CD8-positive, alpha-beta memory T cell (primary cell): ENCODE measurements around the gene CREB3L1. TPM values are rescaled to one million over a fixed set of nuclear protein-coding genes. Genes with fewer than 3 reads are reported as not detected.
A peak's percentile ranks its signal among the peaks of the same experiment; 100 is the strongest.

Experiments
- CTCF ChIA-PET: fragments of 350-600 bp; sonication (Branson Sonifier 250); formaldehyde crosslinking; loops from one replicate; lab custom pipeline; 2021; ENCODE audit warnings: antibody characterized with exemption; lab: Charles Lee
- POLR2A ChIA-PET: fragments of 350-600 bp; sonication (Branson Sonifier 250); formaldehyde crosslinking; loops from one replicate; lab custom pipeline; 2021; ENCODE audit warnings: antibody characterized with exemption; lab: Charles Lee
- DNase-seq, 5 donors: peaks; one replicate each; pipeline versions ENCODE4 v3.0.0 to v3.0.0-alpha.2; 2020 to 2022; ENCODE audit warnings: mixed read lengths in 1 of 5
- H3K27ac ChIP-seq: one replicate; pipeline ENCODE4 v1.7.0; 2013; ENCODE audit warnings: low read depth, mild to moderate bottlenecking, low read length, moderate library complexity
- H3K27me3 ChIP-seq: 2 replicates; pipeline ENCODE4 v1.7.0; 2013; ENCODE audit warnings: low read length, mild to moderate bottlenecking; ENCODE audit not compliant: insufficient read depth, poor library complexity, severe bottlenecking
- H3K36me3 ChIP-seq: 2 replicates; pipeline ENCODE4 v1.7.0; 2013; ENCODE audit warnings: mild to moderate bottlenecking, low read length, moderate library complexity; ENCODE audit not compliant: insufficient read depth
- H3K4me1 ChIP-seq: 2 replicates; pipeline ENCODE4 v1.7.0; 2013; ENCODE audit warnings: mild to moderate bottlenecking, low read length, moderate library complexity; ENCODE audit not compliant: insufficient read depth
- H3K4me3 ChIP-seq: 2 replicates; pipeline ENCODE4 v1.7.0; 2013; ENCODE audit warnings: mild to moderate bottlenecking, low read length
- H3K9me3 ChIP-seq: 2 replicates; pipeline ENCODE4 v1.7.0; 2013; ENCODE audit warnings: mild to moderate bottlenecking, low read length
- H3K27ac Mint-ChIP-seq, 8 donors: one replicate each; pipeline ENCODE4 v1.8.0; 2020 to 2021; ENCODE audit warnings: mixed read lengths in 8 of 8, mild to moderate bottlenecking in 6 of 8, inconsistent platforms in 3 of 8, moderate library complexity in 3 of 8
- H3K27me3 Mint-ChIP-seq, 2 donors: one replicate each; pipeline ENCODE4 v1.8.0; 2020 to 2021; ENCODE audit warnings: mixed read lengths in 2 of 2, mild to moderate bottlenecking in 1 of 2, moderate library complexity in 1 of 2
- H3K36me3 Mint-ChIP-seq, 3 donors: one replicate each; pipeline ENCODE4 v1.8.0; 2020 to 2021; ENCODE audit warnings: mixed read lengths in 3 of 3, inconsistent platforms in 1 of 3, mild to moderate bottlenecking in 1 of 3
- H3K4me1 Mint-ChIP-seq, 3 donors: one replicate each; pipeline ENCODE4 v1.8.0; 2020 to 2021; ENCODE audit warnings: mixed read lengths in 3 of 3, inconsistent platforms in 1 of 3, mild to moderate bottlenecking in 1 of 3
- H3K4me3 Mint-ChIP-seq, 7 donors: one replicate each; pipeline ENCODE4 v1.8.0; 2020 to 2021; ENCODE audit warnings: mixed read lengths in 7 of 7, mild to moderate bottlenecking in 6 of 7, moderate library complexity in 4 of 7, inconsistent platforms in 2 of 7
- H3K9me3 Mint-ChIP-seq, 5 donors: one replicate each; pipeline ENCODE4 v1.8.0; 2020 to 2022; ENCODE audit warnings: mixed read lengths in 5 of 5, mild to moderate bottlenecking in 3 of 5, moderate library complexity in 2 of 5, inconsistent platforms in 1 of 5
- polyA plus RNA-seq: library from polyadenylated mRNA; unstranded; fragments of 300-500 nt; fragmentation: Illumina TruSeq; gene quantifications from one replicate; pipeline ENCODE4 v1.2.3, GENCODE V29; 2021
- total RNA-seq, 2 experiments: library from RNA; stranded (reverse); gene quantifications; one replicate each; pipeline ENCODE4 v1.2.3, GENCODE V29; 2021

CREB3L1 gene
- total and polyA plus RNA-seq, 3 experiments from 2014 or later: not detected

- no peaks in the 10 kb centered on the region for H3K9me3 ChIP-seq
- Mint-ChIP-seq H3K27me3 (peaks cover 0 to 2% of the 10 kb centered on the region in 2 donors), H3K4me1 (peaks cover 34 to 61% (median 35%) of the 10 kb centered on the region in 3 donors), H3K4me3 (peak overlapping the region in 2 of 7 donors; percentile 57 to 78), H3K27ac (peak overlapping the region in 6 of 8 donors; percentile 19 to 80 (median 64)), H3K36me3 (peaks cover 0 to 71% (median 2%) of the 10 kb centered on the region in 3 donors), H3K9me3 (no peaks in the 10 kb centered on the region)
- H3K27me3 ChIP-seq: no peaks in the 10 kb centered on the region
- no peak overlapping the region for H3K27ac ChIP-seq
- peaks cover 57% of the 10 kb centered on the region for H3K36me3 ChIP-seq
- ChIA-PET POLR2A (no interaction called here), CTCF (interaction anchor here (0.8 to 16.1 kb wide), 10 partner anchors 11 to 414 kb away, joined by 3 to 358 read pairs (median 4); partner anchors contain the start of genes CHRM4 and DGKZ)
- DNase-seq: peak; percentile 67 to 83 (median 75)
- no peak overlapping the region for H3K4me3 ChIP-seq
- H3K4me1 ChIP-seq: peaks cover 33% of the 10 kb centered on the region
These were observed 89.9 kb downstream of the CREB3L1 start for GRCh38 chr11:46367244-46367915.

GRCh38 chr11:46367916-46368267, 90.4 kb downstream of the CREB3L1 start:
- ChIA-PET POLR2A (interaction anchor here (1.7 kb wide), 1 partner anchor 12 kb away, joined by 4 read pairs; no protein-coding TSS in a partner anchor), CTCF (interaction anchor here (1.2 to 16.1 kb wide), 8 partner anchors 10 to 415 kb away, joined by 3 to 358 read pairs (median 4); partner anchors contain the start of genes CHRM4 and DGKZ)
- H3K4me1 ChIP-seq: peaks cover 28% of the 10 kb centered on the region
- H3K36me3 ChIP-seq: peaks cover 55% of the 10 kb centered on the region
- H3K4me3 Mint-ChIP-seq: no peak overlapping the region
- peaks cover 0 to 2% of the 10 kb centered on the region in 2 donors for H3K27me3 Mint-ChIP-seq
- H3K4me3 ChIP-seq: no peak overlapping the region
- peaks cover 0 to 73% (median 2%) of the 10 kb centered on the region in 3 donors for H3K36me3 Mint-ChIP-seq
- peak overlapping the region in 2 of 8 donors; percentile 44 to 80 for H3K27ac Mint-ChIP-seq
- peaks cover 29 to 56% (median 30%) of the 10 kb centered on the region in 3 donors for H3K4me1 Mint-ChIP-seq
- no peaks in the 10 kb centered on the region for H3K9me3 ChIP-seq
- no peaks in the 10 kb centered on the region for H3K27me3 ChIP-seq
- H3K27ac ChIP-seq: no peak overlapping the region
- H3K9me3 Mint-ChIP-seq: no peaks in the 10 kb centered on the region
- no peak for DNase-seq

- Mint-ChIP-seq H3K27ac (peak overlapping the region in 4 of 8 donors; percentile 22 to 63 (median 57)), H3K9me3 (no peaks in the 10 kb centered on the region), H3K36me3 (peaks cover 0 to 75% (median 2%) of the 10 kb centered on the region in 3 donors), H3K4me1 (peaks cover 17 to 40% (median 19%) of the 10 kb centered on the region in 3 donors), H3K4me3 (no peak overlapping the region), H3K27me3 (peaks cover 0 to 2% of the 10 kb centered on the region in 2 donors)
- Histone ChIP-seq H3K27ac (no peak overlapping the region), H3K9me3 (no peaks in the 10 kb centered on the region), H3K27me3 (no peaks in the 10 kb centered on the region), H3K36me3 (peaks cover 54% of the 10 kb centered on the region), H3K4me1 (peaks cover 11% of the 10 kb centered on the region), H3K4me3 (no peak overlapping the region)
- POLR2A ChIA-PET: interaction anchor here (1.7 kb wide), 1 partner anchor 10 kb away, joined by 4 read pairs; no protein-coding TSS in a partner anchor
- CTCF ChIA-PET: interaction anchor here (2.3 to 16.1 kb wide), 2 partner anchors 19 to 23 kb away, joined by 7 to 358 read pairs; partner anchors contain the start of genes CHRM4 and DGKZ
- DNase-seq: peak in 3 of 5 donors; percentile 22 to 67 (median 44)
These were observed 92.1 kb downstream of the CREB3L1 start for GRCh38 chr11:46369458-46370152.

GRCh38 chr11:46370253-46370652, 92.8 kb downstream of the CREB3L1 start:
- H3K27me3 Mint-ChIP-seq: peaks cover 0 to 2% of the 10 kb centered on the region in 2 donors
- no peaks in the 10 kb centered on the region for H3K9me3 ChIP-seq
- H3K4me1 ChIP-seq: peaks cover 7% of the 10 kb centered on the region
- CTCF ChIA-PET: interaction anchor here (16.1 kb wide), 1 partner anchor 20 kb away, joined by 358 read pairs; the partner anchor contains the start of gene DGKZ
- no peak overlapping the region for H3K27ac Mint-ChIP-seq
- peaks cover 61% of the 10 kb centered on the region for H3K36me3 ChIP-seq
- no peaks in the 10 kb centered on the region for H3K9me3 Mint-ChIP-seq
- H3K27ac ChIP-seq: no peak overlapping the region
- H3K36me3 Mint-ChIP-seq: peaks cover 0 to 75% (median 2%) of the 10 kb centered on the region in 3 donors
- no peaks in the 10 kb centered on the region for H3K27me3 ChIP-seq
- H3K4me3 ChIP-seq: no peak overlapping the region
- POLR2A ChIA-PET: no interaction called here
- H3K4me1 Mint-ChIP-seq: peaks cover 13 to 34% (median 13%) of the 10 kb centered on the region in 3 donors
- peak overlapping the region in 1 of 7 donors; percentile 40 for H3K4me3 Mint-ChIP-seq
- DNase-seq: no peak

Other genes starting within 250 kb of the CREB3L1 start
- gene PHF21A, start 156.2 kb upstream of the CREB3L1 start, total RNA-seq: 10 to 100 TPM; 30.5 to 33.5 TPM
- gene PHF21A, start 156.2 kb upstream of the CREB3L1 start, polyA plus RNA-seq: 14.1 TPM
- gene DGKZ, start 69.8 kb downstream of the CREB3L1 start, total RNA-seq: 10 to 100 TPM; 85.8 to 87.2 TPM
- gene DGKZ, start 69.8 kb downstream of the CREB3L1 start, polyA plus RNA-seq: 87.4 TPM
- 1 to 10 TPM; 1.1 to 1.2 TPM for gene MDK, start 104.0 kb downstream of the CREB3L1 start, total RNA-seq
- gene MDK, start 104.0 kb downstream of the CREB3L1 start, polyA plus RNA-seq: 0.97 TPM
- gene CHRM4, start 114.1 kb downstream of the CREB3L1 start, total RNA-seq: not detected
- gene CHRM4, start 114.1 kb downstream of the CREB3L1 start, polyA plus RNA-seq: 0.63 TPM